Keratinocyte (primary cell): ENCODE measurements around the gene ATP2B2. TPM values are rescaled to one million over a fixed set of nuclear protein-coding genes. Genes with fewer than 3 reads are reported as not detected.

Experiments used
- DNase-seq: peaks from one replicate; pipeline ENCODE4 v3.0.0-alpha.2; 2011; ENCODE audit warnings: low read depth, missing footprints, low spot score
- FAIRE-seq: peaks from 2 replicates; lab custom pipeline; 2011; peaks lifted over from hg19 to GRCh38; lab: Jason Lieb, UNC
- H2AFZ ChIP-seq: 2 replicates; pipeline ENCODE4 v1.6.0; 2012; ENCODE audit warnings: low read length, control low read depth, inconsistent platforms; ENCODE audit not compliant: control insufficient read depth
- H3K27ac ChIP-seq: 2 replicates; pipeline ENCODE4 v1.5.1; 2011; ENCODE audit warnings: low read length; ENCODE audit not compliant: control insufficient read depth, insufficient read depth
- H3K27me3 ChIP-seq: 3 replicates; pipeline ENCODE4 v1.6.0; 2011; ENCODE audit warnings: low read length; ENCODE audit not compliant: control insufficient read depth, insufficient read depth; ENCODE audit errors: extremely low read depth
- H3K36me3 ChIP-seq, 2 experiments: 2 replicates in 1 of 2; 3 replicates in 1 of 2; pipeline ENCODE4 v1.5.1; 2011; ENCODE audit warnings: low read length in 2 of 2, mild to moderate bottlenecking in 1 of 2; ENCODE audit not compliant: control insufficient read depth in 2 of 2, insufficient read depth in 2 of 2; ENCODE audit errors: extremely low read depth in 1 of 2
- H3K4me1 ChIP-seq: 3 replicates; pipeline ENCODE4 v1.5.1; 2011; ENCODE audit warnings: low read length; ENCODE audit not compliant: control insufficient read depth, insufficient read depth; ENCODE audit errors: extremely low read depth
- H3K4me2 ChIP-seq: 3 replicates; pipeline ENCODE4 v1.6.0; 2011; ENCODE audit warnings: low read depth, low read length; ENCODE audit not compliant: control insufficient read depth, insufficient read depth; ENCODE audit errors: extremely low read depth
- H3K4me3 ChIP-seq, 3 experiments: fragments of 200-600 bp in 1 of 3; sonication (generic) in 1 of 3; 2 replicates in 2 of 3; 3 replicates in 1 of 3; pipeline ENCODE4 v1.5.1; 2011 to 2016; ENCODE audit warnings: low read length in 3 of 3, mild to moderate bottlenecking in 3 of 3, control low read depth in 2 of 3, inconsistent platforms in 1 of 3, low read depth in 1 of 3, mixed read lengths in 1 of 3, mixed run types in 1 of 3, moderate library complexity in 1 of 3; ENCODE audit not compliant: control insufficient read depth in 2 of 3, insufficient read depth in 2 of 3; ENCODE audit errors: extremely low read depth in 1 of 3
- H3K79me2 ChIP-seq: 2 replicates; pipeline ENCODE4 v1.6.0; 2012; ENCODE audit warnings: low read length; ENCODE audit not compliant: control insufficient read depth, insufficient read depth
- H3K9ac ChIP-seq: 3 replicates; pipeline ENCODE4 v1.6.0; 2011; ENCODE audit warnings: low read length; ENCODE audit not compliant: control insufficient read depth, insufficient read depth; ENCODE audit errors: extremely low read depth
- H3K9me1 ChIP-seq: 3 replicates; pipeline ENCODE4 v1.6.0; 2011; ENCODE audit warnings: low read length; ENCODE audit not compliant: control insufficient read depth, insufficient read depth; ENCODE audit errors: extremely low read depth
- H3K9me3 ChIP-seq: 2 replicates; pipeline ENCODE4 v1.5.1; 2012; ENCODE audit warnings: low read depth, low read length; ENCODE audit not compliant: control insufficient read depth
- H4K20me1 ChIP-seq: 3 replicates; pipeline ENCODE4 v1.6.0; 2011; ENCODE audit warnings: low read length; ENCODE audit not compliant: control insufficient read depth, insufficient read depth; ENCODE audit errors: extremely low read depth
- CTCF ChIP-seq, 3 experiments: IDR thresholded peaks in 1 of 3; conservative IDR thresholded peaks in 1 of 3; optimal IDR thresholded peaks in 1 of 3; 2 replicates in 2 of 3; 3 replicates in 1 of 3; pipeline versions ENCODE3 to v1.5.1; 2011; ENCODE audit warnings: low read length in 3 of 3, mild to moderate bottlenecking in 3 of 3, moderate library complexity in 2 of 3, control low read depth in 1 of 3, inconsistent platforms in 1 of 3; ENCODE audit not compliant: insufficient read depth in 2 of 3; ENCODE audit errors: extremely low read depth in 1 of 3
- EZH2 ChIP-seq: IDR thresholded peaks from one replicate; pipeline ENCODE4 v1.6.1; 2012; ENCODE audit warnings: inconsistent platforms, mild to moderate bottlenecking, low read length, moderate library complexity
- dilution Hi-C: fragments of 300-500 bp; cut with MboI; formaldehyde crosslinking; loops from one replicate; pipeline ENCODE4 v1.7.0; 2020; ENCODE audit warnings: low sequenced_read_pairs; ENCODE audit not compliant: extremely low pct_ligation_motif_present
- polyA plus RNA-seq, 5 experiments: library from polyadenylated mRNA; depleted of rRNA in 3 of 5; stranded (reverse) in 3 of 5; stranded (forward) in 1 of 5; unstranded in 1 of 5; fragments of >200 nt; gene quantifications; 1 replicate in 1 of 5; 2 replicates in 3 of 5; 3 replicates in 1 of 5; pipeline versions ENCODE4 v1.2.1 to v1.2.3, GENCODE V29; 2011 to 2012; ENCODE audit warnings: missing spikeins in 2 of 5, low read depth in 1 of 5, low replicate concordance in 1 of 5

Gene ATP2B2
- polyA plus RNA-seq, 1 donor (not counting 4 experiments of a cell fraction or from before 2014, with no cell fraction given), result not detected

GRCh38 chr3:10447527-10448260 lies 57.7 kb downstream of the ATP2B2 start:
- Histone ChIP-seq H2AFZ (no peak overlapping the region), H3K27me3 (peaks cover 15% of the 10 kb centered on the region), H3K27ac (no peak overlapping the region), H3K4me3 (no peak overlapping the region), H3K79me2 (no peaks in the 10 kb centered on the region), H3K9me3 (no peaks in the 10 kb centered on the region), H3K9me1 (no peaks in the 10 kb centered on the region), H3K4me1 (peaks cover 4% of the 10 kb centered on the region), H3K36me3 (no peaks in the 10 kb centered on the region), H3K9ac (no peak overlapping the region), H3K4me2 (no peak overlapping the region), H4K20me1 (no peaks in the 10 kb centered on the region)
- no peak for DNase-seq
- TF ChIP-seq EZH2, result no peak
- no peak for TF ChIP-seq CTCF (optimal IDR thresholded peaks at IDR 0.05 in 1 of 3, IDR thresholded peaks at IDR 0.05 in 1 of 3, conservative IDR thresholded peaks at IDR 0.05 in 1 of 3; ENCODE audit: extremely low read depth in 1 of 3, insufficient read depth in 2 of 3, low read length in 3 of 3)
- dilution Hi-C loops, result no loop called here
- FAIRE-seq, result no peak

- Histone ChIP-seq H3K27me3 (peaks cover 11% of the 10 kb centered on the region), H3K9ac (no peak overlapping the region), H3K9me3 (no peaks in the 10 kb centered on the region), H3K27ac (no peak overlapping the region), H3K4me1 (peaks cover 4% of the 10 kb centered on the region), H3K9me1 (no peaks in the 10 kb centered on the region), H3K4me3 (no peak overlapping the region), H2AFZ (no peak overlapping the region), H3K4me2 (no peak overlapping the region), H4K20me1 (no peaks in the 10 kb centered on the region), H3K36me3 (no peaks in the 10 kb centered on the region), H3K79me2 (no peaks in the 10 kb centered on the region)
- TF ChIP-seq EZH2 (no peak), CTCF (optimal IDR thresholded peaks at IDR 0.05 in 1 of 3, IDR thresholded peaks at IDR 0.05 in 1 of 3, conservative IDR thresholded peaks at IDR 0.05 in 1 of 3; ENCODE audit: extremely low read depth in 1 of 3, insufficient read depth in 2 of 3, low read length in 3 of 3) (no peak)
- no peak for DNase-seq
- FAIRE-seq, result no peak
- dilution Hi-C loops, result no loop called here
These were observed 58.3 kb downstream of the ATP2B2 start for GRCh38 chr3:10447110-10447509.
